K562 (cell line): ENCODE measurements around the gene CCDC158. TPM values are rescaled to one million over a fixed set of nuclear protein-coding genes. Genes with fewer than 3 reads are reported as not detected.
A peak's percentile ranks its signal among the peaks of the same experiment; 100 is the strongest.

Experiments used
- CBX5 ChIP-seq: IDR thresholded peaks from 2 replicates; pipeline ENCODE4 v1.6.1; 2014; ENCODE audit warnings: low read depth, borderline replicate concordance
- CCNT2 ChIP-seq: IDR thresholded peaks from 2 replicates; pipeline ENCODE4 v1.6.1; 2011; ENCODE audit warnings: borderline replicate concordance, low read depth, mild to moderate bottlenecking, moderate library complexity, mixed read lengths, low read length; ENCODE audit not compliant: insufficient read length; ENCODE audit errors: extremely low read depth
- ERF ChIP-seq: fragments of 450-650 bp; formaldehyde crosslinking; IDR thresholded peaks from 2 replicates; pipeline ENCODE4 v1.4.0; 2020; ENCODE audit warnings: mild to moderate bottlenecking, mixed read lengths
- FIP1L1 ChIP-seq: fragments of 200-400 bp; formaldehyde crosslinking; IDR thresholded peaks from 2 replicates; pipeline ENCODE4 v1.6.1; 2018; ENCODE audit warnings: mild to moderate bottlenecking, low read depth, low read length; ENCODE audit not compliant: poor library complexity, severe bottlenecking
- HNRNPLL ChIP-seq: fragments of 200-400 bp; formaldehyde crosslinking; IDR thresholded peaks from 2 replicates; pipeline ENCODE4 v1.6.1; 2017; ENCODE audit warnings: low read length, low read depth, mild to moderate bottlenecking; ENCODE audit not compliant: poor library complexity, severe bottlenecking
- KLF10 ChIP-seq: fragments of 250-450 bp; sonication (Bioruptor Pico); IDR thresholded peaks from 2 replicates; pipeline ENCODE4 v1.6.1; 2021; ENCODE audit warnings: matching md5 sums
- L3MBTL2 ChIP-seq: fragments of 450-650 bp; IDR thresholded peaks from 2 replicates; pipeline ENCODE4 v1.6.1; 2016; ENCODE audit warnings: mild to moderate bottlenecking, moderate library complexity
- MCM5 ChIP-seq: fragments of 450-650 bp; IDR thresholded peaks from 2 replicates; pipeline ENCODE4 v1.6.1; 2016; ENCODE audit warnings: low read depth
- MYC ChIP-seq, 2 experiments: fragments of 250-450 bp in 1 of 2; sonication (Bioruptor Pico) in 1 of 2; IDR thresholded peaks; 2 replicates each; pipeline versions ENCODE4 v1.5.1 to v1.6.1; 2012 to 2021; ENCODE audit warnings: low read depth in 2 of 2, borderline replicate concordance in 1 of 2, improper control_type of control experiment in 1 of 2, low read length in 1 of 2, mild to moderate bottlenecking in 1 of 2, moderate library complexity in 1 of 2
- NRF1 ChIP-seq, 2 experiments: fragments of 450-650 bp; IDR thresholded peaks in 1 of 2; conservative IDR thresholded peaks in 1 of 2; 2 replicates each; pipeline ENCODE4 v1.6.1; 2014; ENCODE audit warnings: mild to moderate bottlenecking in 2 of 2
- PHF20 ChIP-seq: fragments of 450-650 bp; IDR thresholded peaks from 2 replicates; pipeline ENCODE4 v1.6.1; 2018; ENCODE audit not compliant: partially characterized antibody
- PHF8 ChIP-seq: fragments of 200-600 bp; sonication (generic); IDR thresholded peaks from 2 replicates; pipeline ENCODE4 v1.6.1; 2012; ENCODE audit warnings: mixed run types, mild to moderate bottlenecking, inconsistent platforms, low read length, moderate library complexity, borderline replicate concordance
- POLR2A ChIP-seq: fragments of 450-650 bp; conservative IDR thresholded peaks from 2 replicates; pipeline ENCODE4 v1.6.1; 2016
- POLR2G ChIP-seq: fragments of 200-400 bp; formaldehyde crosslinking; IDR thresholded peaks from 2 replicates; pipeline ENCODE4 v1.6.1; 2017; ENCODE audit warnings: low read depth, mild to moderate bottlenecking, antibody characterized with exemption, low read length, moderate library complexity
- RBFOX2 ChIP-seq: fragments of 200-400 bp; formaldehyde crosslinking; IDR thresholded peaks from 2 replicates; pipeline ENCODE4 v1.6.1; 2017; ENCODE audit warnings: low read depth, mild to moderate bottlenecking, low read length, moderate library complexity
- RHOXF2B ChIP-seq: fragments of 250-450 bp; sonication (Bioruptor Pico); conservative IDR thresholded peaks from 2 replicates; pipeline ENCODE4 v1.5.1; 2021
- SMAD2 ChIP-seq: fragments of 150-350 bp; IDR thresholded peaks from 2 replicates; pipeline ENCODE4 v1.6.1; 2014; ENCODE audit warnings: low read depth, mild to moderate bottlenecking, low read length
- TCFL5 ChIP-seq: fragments of 250-450 bp; sonication (Bioruptor Pico); conservative IDR thresholded peaks from 2 replicates; pipeline ENCODE4 v1.6.1; 2021; ENCODE audit warnings: mild to moderate bottlenecking, moderate library complexity, matching md5 sums
- ZFX ChIP-seq: sonication (generic); formaldehyde crosslinking; IDR thresholded peaks from 2 replicates; pipeline ENCODE4 v1.8.0; 2022; ENCODE audit warnings: mild to moderate bottlenecking, missing genetic modification reagents, moderate library complexity
- ZNF408 ChIP-seq: fragments of 250-450 bp; sonication (Bioruptor Pico); IDR thresholded peaks from 2 replicates; pipeline ENCODE4 v1.4.0; 2020; ENCODE audit warnings: low read depth, mild to moderate bottlenecking, moderate library complexity
- ZNF75A ChIP-seq: fragments of 450-650 bp; formaldehyde crosslinking; IDR thresholded peaks from 2 replicates; pipeline ENCODE4 v1.4.0; 2020; ENCODE audit warnings: mild to moderate bottlenecking
- polyA plus RNA-seq, 8 experiments: library from polyadenylated mRNA; depleted of rRNA in 4 of 8; stranded (reverse) in 5 of 8; unstranded in 3 of 8; fragments of >200 nt; fragmentation: Nextera tagmentation in 2 of 8; fragmentation: Illumina TruSeq in 1 of 8; extraction: Ambion mirVana in 2 of 8; extraction: Trizol in 1 of 8; gene quantifications; 2 replicates each; pipeline versions ENCODE4 v1.2.1 to v1.2.3, GENCODE V29; 2011 to 2014; ENCODE audit warnings: inconsistent platforms in 1 of 8, missing spikeins in 1 of 8
- total RNA-seq, 7 experiments: library from RNA; depleted of rRNA in 6 of 7; stranded (reverse); fragments of >200 nt in 6 of 7; fragmentation: Illumina TruSeq in 2 of 7; extraction: Trizol in 2 of 7; gene quantifications; 2 replicates each; pipeline versions ENCODE4 v1.2.1 to v1.2.3, GENCODE V29; 2011 to 2021; ENCODE audit warnings: low replicate concordance in 1 of 7
- TF ChIP-seq, protein P1 (sequence below): sonication (generic); formaldehyde crosslinking; IDR thresholded peaks from 2 replicates; pipeline ENCODE4 v1.8.1; 2023; ENCODE audit warnings: mild to moderate bottlenecking, missing genetic modification reagents
- TF ChIP-seq, protein P2 (sequence below): fragments of 200-800 bp; sonication (Bioruptor generic); IDR thresholded peaks from 2 replicates; pipeline ENCODE4 v1.6.1; 2017; ENCODE audit warnings: missing genetic modification characterization, missing compliant biosample characterization

The CCDC158 gene
- total and polyA plus RNA-seq, 9 of the 15 experiments (the other 6 are each of a cell fraction or from before 2014, with no cell fraction given): not detected

DNA sequence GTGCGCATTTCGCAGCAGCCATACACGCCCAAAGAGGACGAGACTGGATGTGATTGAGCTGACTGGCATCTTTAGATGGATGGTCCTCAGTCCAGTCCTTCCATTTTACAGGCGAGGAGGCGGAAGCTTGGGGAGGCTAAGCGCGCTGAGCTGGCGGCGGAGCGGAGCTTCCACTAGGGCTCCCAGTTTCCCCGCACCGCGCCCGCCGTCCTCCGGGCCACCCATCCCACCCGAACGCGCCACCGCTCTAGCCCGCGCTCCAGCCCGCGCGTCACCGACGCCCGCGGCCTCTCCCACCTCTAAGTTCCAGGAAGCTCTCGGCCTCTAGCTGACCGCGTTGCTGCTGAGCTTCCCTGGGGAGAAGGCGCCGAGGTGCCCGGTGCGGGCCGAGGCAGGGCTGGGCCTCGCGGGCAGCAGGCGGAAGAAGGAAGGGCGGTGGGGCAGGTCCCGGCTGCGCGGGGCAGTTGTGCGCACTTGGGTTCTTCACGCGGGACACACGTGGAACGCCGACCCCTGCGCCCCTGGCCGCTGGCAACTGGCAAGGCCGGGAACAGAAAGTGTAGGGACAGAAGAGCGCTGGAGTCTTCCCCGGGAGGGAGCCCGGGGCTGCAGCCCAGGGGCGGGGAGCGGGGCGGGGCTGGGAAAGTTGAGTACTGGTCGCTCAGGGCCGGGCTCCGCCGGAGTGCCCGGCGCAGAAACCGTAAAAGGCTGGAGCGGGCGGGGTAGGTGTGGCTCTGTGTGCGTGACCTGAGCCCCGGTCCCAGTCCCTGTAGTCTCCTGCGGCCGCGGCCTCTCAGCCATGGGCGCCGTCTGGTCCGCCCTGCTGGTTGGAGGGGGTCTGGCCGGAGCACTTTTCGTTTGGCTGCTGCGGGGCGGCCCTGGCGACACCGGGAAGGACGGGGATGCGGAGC, 114.7 kb downstream of the CCDC158 start, which contains the start of gene STBD1 (continued):
- TF ChIP-seq CCNT2 (peak; percentile 24), MYC (IDR thresholded peaks at IDR 0.05; ENCODE audit: low read depth, low read length) (0 out of 2 replicates have a peak, but pooled peaks have one; percentile 19), MYC (CRISPR knock-in tag; IDR thresholded peaks at IDR 0.05; ENCODE audit: borderline replicate concordance, low read depth) (no peak), TCFL5 (no peak), KLF10 (CRISPR knock-in tag) (no peak), RHOXF2B (no peak), POLR2G (peak; percentile 79), PHF20 (peak; percentile 19), HNRNPLL (peak; percentile 91), SMAD2 (no peak), POLR2A (peak; percentile 54), ERF (CRISPR knock-in tag) (no peak), FIP1L1 (no peak), MCM5 (no peak), L3MBTL2 (peak; percentile 46; the same call in 1 of the 2 replicates), ZNF408 (CRISPR knock-in tag) (no peak), RBFOX2 (peak; percentile 72), NRF1 (conservative IDR thresholded peaks at IDR 0.05 in 1 of 2, IDR thresholded peaks at IDR 0.05 in 1 of 2) (peak; percentile 57 to 66), PHF8 (peak; percentile 47; the same call in 1 of the 2 replicates), ZNF75A (CRISPR knock-in tag) (no peak), CBX5 (no peak), ZFX (CRISPR knock-in tag) (peak; percentile 87)
- TF ChIP-seq, protein P1, sequence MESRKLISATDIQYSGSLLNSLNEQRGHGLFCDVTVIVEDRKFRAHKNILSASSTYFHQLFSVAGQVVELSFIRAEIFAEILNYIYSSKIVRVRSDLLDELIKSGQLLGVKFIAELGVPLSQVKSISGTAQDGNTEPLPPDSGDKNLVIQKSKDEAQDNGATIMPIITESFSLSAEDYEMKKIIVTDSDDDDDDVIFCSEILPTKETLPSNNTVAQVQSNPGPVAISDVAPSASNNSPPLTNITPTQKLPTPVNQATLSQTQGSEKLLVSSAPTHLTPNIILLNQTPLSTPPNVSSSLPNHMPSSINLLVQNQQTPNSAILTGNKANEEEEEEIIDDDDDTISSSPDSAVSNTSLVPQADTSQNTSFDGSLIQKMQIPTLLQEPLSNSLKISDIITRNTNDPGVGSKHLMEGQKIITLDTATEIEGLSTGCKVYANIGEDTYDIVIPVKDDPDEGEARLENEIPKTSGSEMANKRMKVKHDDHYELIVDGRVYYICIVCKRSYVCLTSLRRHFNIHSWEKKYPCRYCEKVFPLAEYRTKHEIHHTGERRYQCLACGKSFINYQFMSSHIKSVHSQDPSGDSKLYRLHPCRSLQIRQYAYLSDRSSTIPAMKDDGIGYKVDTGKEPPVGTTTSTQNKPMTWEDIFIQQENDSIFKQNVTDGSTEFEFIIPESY (CRISPR knock-in tag): 0 out of 2 replicates have a peak, but pooled peaks have one; percentile 18
- TF ChIP-seq, protein P2, sequence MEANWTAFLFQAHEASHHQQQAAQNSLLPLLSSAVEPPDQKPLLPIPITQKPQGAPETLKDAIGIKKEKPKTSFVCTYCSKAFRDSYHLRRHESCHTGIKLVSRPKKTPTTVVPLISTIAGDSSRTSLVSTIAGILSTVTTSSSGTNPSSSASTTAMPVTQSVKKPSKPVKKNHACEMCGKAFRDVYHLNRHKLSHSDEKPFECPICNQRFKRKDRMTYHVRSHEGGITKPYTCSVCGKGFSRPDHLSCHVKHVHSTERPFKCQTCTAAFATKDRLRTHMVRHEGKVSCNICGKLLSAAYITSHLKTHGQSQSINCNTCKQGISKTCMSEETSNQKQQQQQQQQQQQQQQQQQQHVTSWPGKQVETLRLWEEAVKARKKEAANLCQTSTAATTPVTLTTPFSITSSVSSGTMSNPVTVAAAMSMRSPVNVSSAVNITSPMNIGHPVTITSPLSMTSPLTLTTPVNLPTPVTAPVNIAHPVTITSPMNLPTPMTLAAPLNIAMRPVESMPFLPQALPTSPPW (CRISPR knock-in tag): peak; percentile 33; the same call in 1 of the 2 replicates
